Kidney (tissue), 14 donors: ENCODE measurements around the gene ZFP2. TPM values are rescaled to one million over a fixed set of nuclear protein-coding genes. Genes with fewer than 3 reads are reported as not detected.
"Not testable (repeated sequence)": the region's sequence is repeated elsewhere in the genome, so short reads cannot be mapped to it uniquely, and the experiment has no call there.

Source experiments
- DNase-seq, 5 donors: peaks; one replicate each; pipeline ENCODE4 v3.0.0-alpha.2; 2013 to 2020
- FAIRE-seq: peaks from 2 replicates; lab custom pipeline; 2012; peaks lifted over from hg19 to GRCh38; lab: Jason Lieb, UNC
- H3K27ac ChIP-seq, 2 donors: one replicate each; pipeline ENCODE4 v1.7.0; 2013; ENCODE audit warnings: low read depth in 2 of 2, low read length in 2 of 2, inconsistent platforms in 1 of 2
- H3K27me3 ChIP-seq: one replicate; pipeline ENCODE4 v1.7.1; 2013; ENCODE audit warnings: low read length, inconsistent platforms; ENCODE audit not compliant: control insufficient read depth, insufficient read depth
- H3K36me3 ChIP-seq, 3 donors: one replicate each; pipeline versions ENCODE4 v1.7.0 to v1.7.1; 2013; ENCODE audit warnings: low read length in 3 of 3, control low read depth in 1 of 3, inconsistent platforms in 1 of 3; ENCODE audit not compliant: insufficient read depth in 3 of 3, control insufficient read depth in 2 of 3
- H3K4me1 ChIP-seq, 3 donors: one replicate each; pipeline versions ENCODE4 v1.7.0 to v1.7.1; 2013; ENCODE audit warnings: low read length in 3 of 3, inconsistent platforms in 1 of 3, low read depth in 1 of 3; ENCODE audit not compliant: control insufficient read depth in 2 of 3, insufficient read depth in 2 of 3
- H3K4me3 ChIP-seq, 3 donors: one replicate each; pipeline versions ENCODE4 v1.7.0 to v1.8.1; 2013; ENCODE audit warnings: low read length in 3 of 3, control low read depth in 1 of 3, inconsistent platforms in 1 of 3
- H3K9ac ChIP-seq, 3 donors: one replicate each; pipeline versions ENCODE4 v1.7.0 to v1.7.1; 2013; ENCODE audit warnings: low read length in 3 of 3, control low read depth in 1 of 3, inconsistent platforms in 1 of 3
- H3K9me3 ChIP-seq, 3 donors: one replicate each; pipeline versions ENCODE4 v1.7.0 to v1.7.1; 2013; ENCODE audit warnings: low read length in 3 of 3, control low read depth in 1 of 3, inconsistent platforms in 1 of 3; ENCODE audit not compliant: control insufficient read depth in 2 of 3, insufficient read depth in 1 of 3
- intact Hi-C: fragments of 100-400 bp; cut with DNase I; formaldehyde crosslinking; loops from one replicate; pipeline ENCODE4 v1.11.1; 2022
- polyA plus RNA-seq: library from polyadenylated mRNA; stranded (reverse); fragments of 350-450 nt; fragmentation: Illumina TruSeq; extraction: RNeasy Lipid Tissue Mini Kit (QIAGEN cat#74804); gene quantifications from one replicate; pipeline ENCODE4 v1.2.3, GENCODE V29; 2014; ENCODE audit warnings: low read depth, low replicate concordance; ENCODE audit not compliant: insufficient read depth
- total RNA-seq: library from RNA; stranded (reverse); fragmentation: NEBNext Ultra II Directional; extraction: Animal tissue kit (Norgen Biotek cat#: 25700); gene quantifications from one replicate; pipeline ENCODE4 v1.2.1, GENCODE V29; 2021
- TF ChIP-seq, protein P1 (sequence below): IDR thresholded peaks from 3 replicates; pipeline ENCODE4 v1.5.1; 2012; ENCODE audit warnings: mild to moderate bottlenecking, moderate library complexity, borderline replicate concordance; ENCODE audit not compliant: insufficient read depth; ENCODE audit errors: extremely low read depth
- donor health status: control.
- donor health status: control.
- donor health status: control.
- donor health status: control.
- donor health status: control.
- donor health status: DM: yes; HTN: yes; CAD: no.
- donor health status: Normal renal cell carcinoma (clear cell type).

ZFP2 gene
- total and polyA plus RNA-seq, 2 donors from 2014 or later = 2.7 to 3.1 TPM

GRCh38 chr5:178854284-178854683 is 41.4 kb upstream of the ZFP2 start:
- no peak for FAIRE-seq
- DNase-seq = no peak
- Histone ChIP-seq H3K27me3 (no peaks in the 10 kb centered on the region), H3K27ac (no peak overlapping the region), H3K4me3 (no peak overlapping the region), H3K4me1 (no peaks in the 10 kb centered on the region), H3K36me3 (no peaks in the 10 kb centered on the region), H3K9me3 (no peaks in the 10 kb centered on the region), H3K9ac (no peak overlapping the region)
- TF ChIP-seq, protein P1, sequence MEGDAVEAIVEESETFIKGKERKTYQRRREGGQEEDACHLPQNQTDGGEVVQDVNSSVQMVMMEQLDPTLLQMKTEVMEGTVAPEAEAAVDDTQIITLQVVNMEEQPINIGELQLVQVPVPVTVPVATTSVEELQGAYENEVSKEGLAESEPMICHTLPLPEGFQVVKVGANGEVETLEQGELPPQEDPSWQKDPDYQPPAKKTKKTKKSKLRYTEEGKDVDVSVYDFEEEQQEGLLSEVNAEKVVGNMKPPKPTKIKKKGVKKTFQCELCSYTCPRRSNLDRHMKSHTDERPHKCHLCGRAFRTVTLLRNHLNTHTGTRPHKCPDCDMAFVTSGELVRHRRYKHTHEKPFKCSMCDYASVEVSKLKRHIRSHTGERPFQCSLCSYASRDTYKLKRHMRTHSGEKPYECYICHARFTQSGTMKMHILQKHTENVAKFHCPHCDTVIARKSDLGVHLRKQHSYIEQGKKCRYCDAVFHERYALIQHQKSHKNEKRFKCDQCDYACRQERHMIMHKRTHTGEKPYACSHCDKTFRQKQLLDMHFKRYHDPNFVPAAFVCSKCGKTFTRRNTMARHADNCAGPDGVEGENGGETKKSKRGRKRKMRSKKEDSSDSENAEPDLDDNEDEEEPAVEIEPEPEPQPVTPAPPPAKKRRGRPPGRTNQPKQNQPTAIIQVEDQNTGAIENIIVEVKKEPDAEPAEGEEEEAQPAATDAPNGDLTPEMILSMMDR = no peak
- intact Hi-C loops = loop anchor here (10.0 kb wide), 1 partner anchor 119 kb away; the partner anchor contains the start of gene ZNF354A

DNA sequence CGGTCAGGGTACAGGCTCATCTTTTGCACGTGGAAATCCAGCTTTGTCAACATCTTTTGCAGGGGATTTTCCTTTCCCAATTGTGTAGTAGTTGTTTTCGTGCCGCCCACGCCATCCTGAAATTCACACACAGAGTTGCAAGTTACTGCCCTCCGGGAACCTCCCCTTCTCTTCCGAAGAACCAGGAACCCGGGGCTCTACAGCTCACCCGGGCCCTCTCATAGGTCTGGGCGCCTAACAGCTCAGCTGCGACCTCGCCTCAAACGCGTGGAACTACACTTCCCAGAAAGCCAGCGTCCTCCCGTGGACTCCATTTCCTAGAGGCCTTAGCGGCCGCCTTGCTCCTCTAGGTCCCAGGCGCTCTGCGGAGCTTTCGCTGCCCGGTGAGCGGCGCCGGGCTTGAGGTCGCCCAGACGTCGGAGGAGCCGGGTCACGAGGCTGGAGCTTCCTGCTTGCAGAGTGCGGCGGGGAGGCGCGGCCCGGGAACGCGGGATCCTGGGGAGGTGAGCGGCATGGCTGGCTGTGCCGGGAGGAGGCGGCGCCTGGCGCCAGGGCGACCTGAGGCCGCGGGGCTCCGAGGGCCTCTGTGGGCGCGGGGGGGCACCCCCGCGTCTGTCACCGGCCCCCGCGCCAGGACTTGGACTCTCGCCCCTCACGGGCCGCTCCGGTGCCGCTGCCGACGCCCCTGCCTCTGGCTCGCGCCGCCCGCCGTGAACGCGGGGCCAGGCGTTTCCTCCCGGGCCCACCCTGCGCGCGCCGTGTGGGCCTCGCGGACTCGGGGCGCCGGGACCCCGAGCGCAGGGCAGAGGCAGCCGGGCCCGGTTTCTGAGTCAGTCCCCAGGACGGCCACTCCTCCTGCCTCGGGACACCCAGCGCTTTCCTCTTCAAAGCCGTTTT is 35.8 kb upstream of the ZFP2 start, which contains the start of gene ZNF354B:
ZNF354B (plus strand) TSS at position 329 of the 897 bp plus-strand sequence. CDS start 1,095 bp downstream, outside the sequence.
- peaks cover 0 to 6% (median 0%) of the 10 kb centered on the region in 3 donors for H3K4me1 ChIP-seq
- peak; percentile 92 to 97 (median 96) for DNase-seq
- H3K4me3 ChIP-seq = peak within 1 kb of the TSS; percentile 21 to 61 (median 44)
- peak; percentile 55 for FAIRE-seq
- H3K9ac ChIP-seq = peak within 1 kb of the TSS in 2 of 3 donors; percentile 34 to 46
- H3K36me3 ChIP-seq = peaks cover 2 to 5% (median 3%) of the 10 kb centered on the region in 3 donors
- no peaks in the 10 kb centered on the region for H3K9me3 ChIP-seq
- peak within 1 kb of the TSS; percentile 77 to 78 for H3K27ac ChIP-seq
- TF ChIP-seq, protein P1 = peak; percentile 32
- intact Hi-C loops = loop anchor here (10.0 kb wide), 1 partner anchor 125 kb away; the partner anchor contains the start of gene ZNF354A
- H3K27me3 ChIP-seq = no peaks in the 10 kb centered on the region

GRCh38 chr5:178860615-178861014 is 35.1 kb upstream of the ZFP2 start:
- H3K4me1 ChIP-seq, intact Hi-C loops, FAIRE-seq, DNase-seq, H3K27ac ChIP-seq, H3K9me3 ChIP-seq, H3K36me3 ChIP-seq, H3K27me3 ChIP-seq: not testable (repeated sequence)
- H3K9ac ChIP-seq = peak overlapping the region in 1 of 3 donors; percentile 46
- H3K4me3 ChIP-seq = peak overlapping the region in 2 of 3 donors; percentile 16 to 61

DNA sequence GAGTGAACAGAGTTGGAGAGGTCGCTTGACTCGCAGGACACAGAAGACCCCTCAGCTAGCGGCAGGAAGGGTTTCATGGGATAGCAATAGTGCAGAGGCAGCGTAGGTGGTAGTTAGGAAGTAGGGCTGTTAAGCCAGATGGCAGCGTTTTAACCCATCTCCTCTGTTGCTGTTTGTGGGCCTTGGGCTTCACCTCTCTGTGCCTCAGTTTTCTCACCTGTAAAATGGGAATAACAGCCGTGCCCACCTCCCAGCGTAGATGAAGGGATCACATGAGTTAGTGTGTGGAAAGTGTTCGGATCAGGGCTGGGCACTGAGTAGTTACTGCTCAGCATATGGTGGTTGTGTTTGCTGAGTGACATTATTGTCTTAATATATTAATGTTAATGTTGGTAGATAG is 34.1 kb upstream of the ZFP2 start:
- Histone ChIP-seq H3K27me3 (no peaks in the 10 kb centered on the region), H3K36me3 (peaks cover 8 to 18% (median 11%) of the 10 kb centered on the region in 3 donors), H3K27ac (no peak overlapping the region), H3K9ac (no peak overlapping the region), H3K4me3 (no peak overlapping the region), H3K9me3 (no peaks in the 10 kb centered on the region), H3K4me1 (peaks cover 0 to 6% (median 0%) of the 10 kb centered on the region in 3 donors)
- FAIRE-seq (no peak), DNase-seq (no peak)
- TF ChIP-seq, protein P1 = no peak
- intact Hi-C loops = no loop called here
